GM19395 (cell line): ENCODE results near the gene HVCN1.
"Not testable (repeated sequence)": the region's sequence is repeated elsewhere in the genome, so short reads cannot be mapped to it uniquely, and the experiment has no call there.

ENCODE experiments used
- ATAC-seq: cut with Tn5 transposase; IDR thresholded peaks from one replicate; pipeline ENCODE4 v1.9.1; 2021; ENCODE audit warnings: mild to moderate bottlenecking, moderate library complexity; ENCODE audit not compliant: unreplicated experiment

The HVCN1 gene

DNA sequence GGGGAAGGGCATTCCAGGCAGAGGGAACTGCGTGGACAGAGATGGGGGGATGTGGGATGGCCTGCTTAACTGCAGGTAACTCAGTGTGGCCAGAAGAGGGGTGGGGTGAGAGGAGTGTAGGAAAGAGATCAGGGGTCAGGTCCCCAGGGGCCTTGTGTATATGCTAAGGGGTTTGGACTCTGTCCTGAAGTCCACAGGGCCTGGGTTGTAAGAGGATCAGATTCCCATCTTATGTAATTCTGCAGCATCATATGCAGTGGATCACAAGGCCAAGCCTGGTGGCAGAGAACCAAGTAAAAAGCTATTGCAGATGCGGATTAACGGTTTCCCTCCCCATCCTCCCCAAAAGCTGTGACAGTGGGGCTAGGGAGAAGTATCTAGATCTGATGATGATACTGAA, 66.3 kb downstream of the HVCN1 start:
- no peak for ATAC-seq

DNA sequence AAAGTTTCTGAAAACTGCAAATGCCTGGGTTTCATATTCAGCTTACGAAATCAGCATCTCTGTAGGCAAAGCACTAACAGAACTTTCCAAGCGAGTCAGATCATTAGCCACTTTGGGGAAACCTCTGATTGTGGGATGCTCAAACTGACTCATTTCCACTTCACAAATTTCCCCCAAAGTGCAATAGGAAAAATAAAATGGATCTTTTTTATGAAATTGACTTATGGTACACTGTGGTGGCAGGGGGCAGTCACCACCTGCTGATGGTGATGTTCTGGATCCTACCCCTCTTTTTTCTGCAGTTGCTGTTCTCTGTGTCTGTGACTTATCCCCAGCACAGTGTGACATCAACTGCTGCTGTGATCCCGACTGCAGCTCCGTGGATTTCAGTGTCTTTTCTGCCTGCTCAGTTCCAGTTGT, 69.4 kb downstream of the HVCN1 start:
- ATAC-seq = peak; percentile 61

DNA sequence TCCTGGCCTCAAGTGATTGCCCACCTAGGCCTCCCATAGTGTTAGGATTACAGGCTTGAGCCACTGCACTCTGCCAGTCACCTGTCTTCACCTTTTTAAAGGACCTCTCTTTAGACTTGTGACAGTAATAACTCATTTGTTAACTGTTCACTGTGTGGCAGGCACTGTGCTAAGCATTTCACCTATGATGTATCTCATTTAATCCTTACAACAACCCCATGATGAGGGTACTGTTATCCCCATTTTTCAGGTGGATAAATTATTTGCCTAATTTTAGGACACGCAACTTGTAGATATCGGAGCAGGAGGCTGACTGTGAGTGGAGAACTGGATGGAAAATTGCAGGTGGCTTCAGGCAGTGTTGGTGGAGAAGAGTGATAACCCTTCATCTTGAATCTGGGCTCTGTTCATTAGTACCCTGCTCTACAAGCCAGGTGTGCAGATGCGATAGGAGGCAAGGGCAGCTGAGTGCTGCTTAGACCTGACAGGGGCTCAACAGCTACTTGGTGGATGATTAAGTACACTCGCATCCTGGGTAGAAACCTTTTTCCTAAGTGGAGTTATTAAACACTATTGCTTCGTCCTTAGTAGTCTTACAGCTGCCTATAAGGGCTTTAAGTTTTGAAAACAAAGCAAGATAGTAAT, 72.3 kb downstream of the HVCN1 start:
- no peak for ATAC-seq

DNA sequence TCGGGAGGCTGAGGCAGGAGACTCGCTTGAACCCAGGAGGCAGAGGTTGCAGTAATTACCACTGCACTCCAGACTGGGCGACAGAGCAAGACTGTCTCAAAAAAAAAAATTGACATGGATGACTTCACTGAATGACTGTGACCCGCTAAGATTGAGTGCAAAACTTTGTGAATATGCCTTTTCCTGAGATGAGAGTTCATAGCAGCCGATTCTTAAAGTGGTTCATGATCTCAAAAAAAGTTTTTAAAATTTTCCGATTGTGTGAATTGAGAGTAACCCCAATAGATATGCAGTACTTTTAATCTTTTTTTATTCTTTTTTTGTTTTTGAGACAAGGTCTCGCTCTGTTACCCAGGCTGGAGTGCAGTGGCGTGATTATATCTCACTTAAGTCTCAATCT, 73.7 kb downstream of the HVCN1 start:
- no peak for ATAC-seq

DNA sequence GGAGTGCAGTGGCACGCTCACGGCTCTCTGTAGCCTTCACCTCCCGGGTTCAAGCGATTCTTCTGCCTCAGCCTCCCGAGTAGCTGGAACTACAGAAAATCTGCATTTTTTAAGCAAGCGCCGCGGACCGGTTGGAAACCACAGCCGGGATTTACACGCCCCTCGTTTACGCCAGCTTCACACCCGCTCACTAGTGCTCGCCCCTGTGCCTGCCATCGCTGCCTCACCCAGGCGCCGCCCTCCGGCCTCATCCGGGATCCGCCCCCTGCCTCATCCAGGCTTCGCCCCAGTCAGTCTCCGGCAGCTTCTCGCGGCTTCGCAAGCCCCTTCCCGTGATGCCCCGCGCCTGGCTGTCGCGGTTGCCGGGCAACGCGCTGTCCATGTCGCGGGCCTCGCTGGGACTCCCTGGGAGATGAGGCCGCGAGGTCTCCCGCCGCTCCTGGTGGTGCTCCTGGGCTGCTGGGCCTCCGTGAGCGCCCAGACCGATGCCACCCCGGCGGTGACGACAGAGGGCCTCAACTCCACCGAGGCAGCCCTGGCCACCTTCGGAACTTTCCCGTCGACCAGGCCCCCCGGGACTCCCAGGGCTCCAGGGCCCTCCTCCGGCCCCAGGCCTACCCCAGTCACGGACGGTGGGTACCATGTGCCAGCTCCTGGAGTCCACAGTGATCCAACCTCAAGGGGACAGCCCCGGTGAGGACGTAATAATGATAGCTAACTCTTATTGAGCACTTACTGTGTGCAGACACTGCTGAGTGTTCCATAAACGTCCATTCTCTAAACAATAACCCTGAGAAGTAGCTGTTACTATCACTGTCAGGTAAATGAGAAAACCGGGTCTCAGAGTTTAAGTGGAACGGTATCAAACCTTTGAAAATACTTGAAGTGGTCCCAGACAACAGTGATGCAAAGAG, 74.9 kb downstream of the HVCN1 start, which contains the start of gene TCTN1:
TCTN1 (plus strand) TSS at position 359 of the 914 bp plus-strand sequence; CDS start at position 413, 54 bp downstream.
- ATAC-seq = peak; percentile 89

DNA sequence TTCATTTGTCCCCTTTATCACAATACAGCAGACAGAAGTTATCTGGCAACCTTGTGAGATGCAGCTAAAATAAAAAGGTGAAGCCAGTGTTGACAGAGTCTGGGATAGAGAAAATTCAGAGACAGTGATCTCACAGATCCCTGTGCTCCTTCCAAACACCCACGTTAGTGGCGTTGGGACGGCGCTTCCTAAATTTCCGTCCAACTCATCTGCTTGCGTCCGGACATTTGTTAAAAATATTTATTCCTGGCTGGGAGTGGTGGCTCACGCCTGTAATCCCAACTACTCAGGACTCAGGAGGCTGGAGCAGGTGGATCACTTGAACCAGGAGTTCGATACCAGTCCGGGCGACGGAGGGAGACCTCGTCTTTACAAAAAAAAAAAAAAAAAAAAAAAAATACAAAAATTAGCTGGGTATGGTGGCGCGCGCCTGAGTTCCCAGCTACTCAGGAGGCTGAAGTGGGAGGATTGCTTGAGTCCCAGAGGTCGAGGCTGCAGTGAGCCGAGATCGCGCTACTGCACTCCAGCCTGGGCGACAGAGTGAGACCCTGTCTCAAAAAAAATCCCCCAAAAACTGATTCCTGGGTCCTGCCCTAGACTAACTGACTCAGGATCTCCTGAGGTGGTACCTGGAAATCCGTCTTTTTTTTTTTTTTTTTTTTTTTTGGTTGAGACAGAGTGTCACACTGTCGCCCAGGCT, 75.7 kb downstream of the HVCN1 start:
- ATAC-seq = no peak

DNA sequence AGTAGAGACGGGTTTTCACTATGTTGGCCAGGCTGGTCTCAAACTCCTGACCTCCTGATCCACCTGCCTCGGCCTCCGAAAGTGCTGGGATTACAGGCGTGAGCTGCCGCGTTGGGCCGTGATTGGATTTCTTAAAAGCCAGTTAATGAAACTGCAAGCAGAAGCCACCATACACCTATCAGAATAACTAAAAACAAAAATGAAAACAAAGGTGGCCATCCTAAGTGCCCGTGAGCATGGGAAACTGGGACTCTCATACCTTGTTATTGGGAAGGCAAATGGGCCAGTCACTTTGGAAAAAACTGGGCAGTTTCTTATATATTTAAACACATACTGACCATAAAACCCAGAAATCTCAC, 82.7 kb downstream of the HVCN1 start:
- no peak for ATAC-seq

DNA sequence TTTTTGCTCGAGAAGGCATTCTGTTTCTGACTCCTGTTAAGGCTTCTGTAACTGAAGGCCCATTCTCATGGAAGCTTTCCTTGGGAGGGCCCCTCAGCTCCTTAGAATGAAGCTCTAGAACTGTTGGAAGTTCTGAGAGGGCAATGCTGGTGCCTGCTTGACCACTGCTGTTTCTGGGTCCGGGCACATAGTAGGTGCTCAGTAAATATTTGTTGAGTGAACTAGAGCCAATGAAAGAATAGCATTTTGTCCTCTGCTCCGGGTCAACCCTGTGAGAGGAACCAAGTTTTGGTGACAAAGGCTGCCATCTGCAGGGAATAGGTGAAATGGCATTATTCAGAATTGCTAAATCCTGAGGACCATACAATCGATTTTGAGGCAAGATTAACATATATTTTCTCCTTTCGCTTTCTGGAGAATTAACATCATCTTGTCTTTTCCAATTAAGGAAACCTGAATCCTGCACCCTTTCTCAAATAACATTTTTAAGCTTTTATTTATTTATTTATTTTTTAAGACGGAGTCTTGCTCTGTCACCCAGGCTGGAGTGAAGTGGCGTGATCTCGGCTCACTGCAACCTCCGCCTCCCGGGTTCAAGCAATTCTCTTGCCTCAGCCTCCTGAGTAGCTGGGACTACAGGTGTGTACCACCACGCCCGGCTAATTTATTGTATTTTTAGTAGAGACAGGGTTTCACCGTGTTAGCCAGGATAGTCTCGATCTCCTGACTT, 86.7 kb downstream of the HVCN1 start:
- ATAC-seq = not testable (repeated sequence)

DNA sequence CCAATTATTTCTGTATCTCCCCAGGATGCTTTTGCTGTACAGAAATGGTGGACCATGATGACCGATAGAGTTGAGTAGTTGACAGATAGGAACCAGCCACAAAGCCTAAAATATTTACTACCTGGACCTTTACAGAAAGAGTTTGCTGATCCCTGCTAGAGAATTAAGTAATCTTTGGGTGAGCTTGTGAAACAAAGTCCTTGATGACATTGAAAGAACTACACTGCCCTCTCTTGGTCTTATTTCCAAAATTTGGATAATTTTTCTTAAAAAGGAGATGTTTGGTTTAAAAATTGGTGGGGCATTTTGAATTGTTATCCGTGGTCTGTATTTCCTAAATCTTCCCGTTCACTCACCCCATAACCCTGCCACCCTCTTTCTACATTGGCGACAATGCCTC, 88.7 kb downstream of the HVCN1 start:
- ATAC-seq = no peak

DNA sequence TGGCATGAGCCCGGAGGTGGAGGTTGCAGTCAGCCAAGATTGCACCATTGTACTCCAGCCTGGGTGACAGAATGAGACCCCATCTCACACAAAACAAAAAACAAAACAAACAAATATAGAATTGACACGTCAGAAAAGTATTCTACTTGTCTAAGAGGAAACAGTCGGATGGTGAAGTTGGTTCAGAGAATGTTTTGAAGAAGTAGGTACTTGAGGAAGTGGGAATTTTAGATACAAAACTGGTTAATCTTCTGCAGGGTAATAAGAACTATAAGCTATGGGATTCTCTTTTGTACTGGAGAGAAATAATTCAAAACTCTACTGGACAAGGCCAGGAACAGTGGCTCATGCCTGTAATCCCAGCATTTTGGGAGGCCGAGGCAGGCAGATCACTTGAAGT, 89.6 kb downstream of the HVCN1 start:
- ATAC-seq = no peak
